ENCODE results near the gene GLB1L2. TPM values are rescaled to one million over a fixed set of nuclear protein-coding genes. Genes with fewer than 3 reads are reported as not detected.

GLB1L2 gene
- total RNA-seq, 1 experiment from 2014 or later, result 1.1 TPM

DNA sequence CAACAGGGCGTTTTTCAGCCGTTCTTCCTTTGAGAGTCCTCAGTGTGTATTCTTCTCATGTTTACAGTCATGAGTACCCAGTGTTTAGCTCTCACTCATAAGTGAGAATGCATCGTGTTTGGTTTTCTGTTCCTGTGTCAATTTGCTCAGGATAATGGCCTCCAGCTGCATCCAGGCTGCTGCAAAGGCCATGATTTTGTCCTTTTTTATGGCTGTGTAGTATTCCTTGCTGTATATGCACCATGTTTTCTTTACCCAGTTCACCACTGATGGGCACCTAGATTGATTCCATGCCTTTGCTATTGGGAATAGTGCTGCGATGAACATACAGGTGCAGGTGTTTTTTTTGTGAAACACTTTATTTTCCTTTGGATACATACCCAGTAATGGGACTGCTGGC lies 56.8 kb downstream of the GLB1L2 start:
- DNase-seq (ENCODE audit: low read depth, low spot score), result no peak
- in situ Hi-C loops (cut with HindIII; ENCODE audit: low pct_unique_long_range_greater_than_20kb, low sequenced_read_pairs), result no loop called here

DNA sequence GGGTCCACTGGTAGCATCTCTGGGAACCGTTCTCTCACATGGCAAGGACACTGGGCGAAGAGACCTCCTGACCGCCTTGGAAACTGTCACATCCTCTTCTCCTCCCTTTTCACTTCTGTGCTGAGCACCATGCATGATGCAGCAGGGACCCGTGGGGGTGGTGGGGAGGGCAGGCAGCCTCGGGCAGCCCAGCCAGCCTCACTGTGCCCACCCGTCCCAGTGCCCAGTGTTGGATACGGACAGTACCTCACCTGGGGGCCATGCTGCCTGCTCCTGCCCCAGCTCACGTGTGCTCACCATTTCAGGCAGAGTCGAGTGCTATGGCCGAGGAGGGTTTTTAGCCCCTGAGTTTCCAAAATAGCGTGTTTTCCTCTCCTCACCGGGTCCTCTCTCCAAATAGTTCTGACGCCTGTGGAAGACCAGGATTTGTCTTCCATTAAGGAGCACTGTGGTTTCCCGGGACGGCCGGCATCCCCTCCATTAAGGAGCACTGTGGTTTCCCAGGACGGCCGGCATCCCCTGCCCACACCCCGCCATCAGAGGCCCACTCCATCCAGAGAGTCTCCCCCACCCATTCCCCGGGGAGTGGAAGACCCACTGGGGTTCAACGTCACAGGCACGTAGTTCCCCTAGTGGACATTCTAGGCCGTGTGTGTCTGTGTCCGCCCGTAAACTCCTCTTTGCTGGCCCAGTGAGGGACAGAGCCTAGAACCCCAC lies 57.8 kb downstream of the GLB1L2 start:
- DNase-seq (ENCODE audit: low read depth, low spot score), result no peak
- in situ Hi-C loops (cut with HindIII; ENCODE audit: low pct_unique_long_range_greater_than_20kb, low sequenced_read_pairs), result no loop called here

DNA sequence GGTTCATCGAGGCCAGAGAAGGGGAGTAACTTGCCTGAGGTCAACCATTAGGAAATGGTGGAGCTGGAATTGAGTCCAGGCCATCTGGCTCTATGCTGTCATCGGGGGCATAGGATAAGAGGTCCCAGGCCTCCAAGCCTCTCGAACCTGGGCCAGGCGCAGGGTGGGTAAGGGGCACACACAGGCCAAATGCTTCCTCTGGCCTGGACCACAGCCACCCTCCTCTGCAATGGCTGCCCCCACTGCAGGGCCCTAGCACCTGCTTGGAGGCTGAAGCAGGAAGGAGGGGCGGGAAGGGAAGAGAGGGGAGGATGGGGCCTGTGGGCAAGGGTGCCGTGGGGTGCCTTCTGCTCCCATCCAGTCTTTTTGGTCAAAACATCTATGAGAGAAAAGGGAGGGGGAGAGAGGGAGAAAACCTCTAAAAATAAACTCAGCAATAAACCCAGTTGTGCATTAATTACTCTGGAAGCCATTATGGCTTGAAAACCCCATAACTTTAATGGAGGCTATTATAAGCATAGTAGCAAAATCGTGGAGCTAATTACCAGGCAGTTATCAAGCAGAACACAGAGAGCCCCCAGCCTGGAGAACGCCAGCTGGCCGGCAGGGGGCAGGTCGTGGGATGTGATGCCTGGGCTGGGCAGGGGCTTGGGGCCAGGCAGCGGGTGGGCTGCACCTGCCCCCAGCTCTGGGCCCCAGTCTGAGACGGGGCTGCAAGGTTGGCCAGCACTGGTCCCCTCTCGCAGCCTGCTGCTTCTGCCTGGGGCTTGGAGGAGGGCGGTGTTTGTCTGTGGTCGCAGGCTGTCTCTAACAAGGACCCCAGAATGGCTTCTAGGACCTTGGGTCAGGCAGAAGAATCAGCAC lies 59.1 kb downstream of the GLB1L2 start:
- DNase-seq (ENCODE audit: low read depth, low spot score), result no peak
- in situ Hi-C loops (cut with HindIII; ENCODE audit: low pct_unique_long_range_greater_than_20kb, low sequenced_read_pairs), result no loop called here

DNA sequence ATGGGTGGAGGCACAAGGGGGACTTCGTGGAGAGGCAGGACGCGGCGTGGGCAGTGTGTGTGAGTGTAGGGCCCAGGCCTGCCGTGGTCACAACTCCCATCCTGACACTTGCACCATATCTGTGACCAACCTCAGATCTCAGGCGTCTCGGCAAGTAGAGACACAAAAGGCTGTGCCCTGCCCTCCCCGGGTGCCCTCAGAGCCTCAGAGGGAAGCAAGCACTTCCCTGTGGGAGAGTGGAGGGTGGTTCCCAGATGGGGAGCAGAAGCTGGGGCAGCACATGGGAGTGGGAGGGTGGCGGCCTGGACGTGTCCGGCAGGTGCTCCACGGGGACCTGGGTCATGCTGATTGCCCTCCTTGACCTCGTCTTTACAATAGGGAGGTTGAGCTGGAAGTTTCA lies 59.9 kb downstream of the GLB1L2 start:
- no peak for DNase-seq (ENCODE audit: low read depth, low spot score)

DNA sequence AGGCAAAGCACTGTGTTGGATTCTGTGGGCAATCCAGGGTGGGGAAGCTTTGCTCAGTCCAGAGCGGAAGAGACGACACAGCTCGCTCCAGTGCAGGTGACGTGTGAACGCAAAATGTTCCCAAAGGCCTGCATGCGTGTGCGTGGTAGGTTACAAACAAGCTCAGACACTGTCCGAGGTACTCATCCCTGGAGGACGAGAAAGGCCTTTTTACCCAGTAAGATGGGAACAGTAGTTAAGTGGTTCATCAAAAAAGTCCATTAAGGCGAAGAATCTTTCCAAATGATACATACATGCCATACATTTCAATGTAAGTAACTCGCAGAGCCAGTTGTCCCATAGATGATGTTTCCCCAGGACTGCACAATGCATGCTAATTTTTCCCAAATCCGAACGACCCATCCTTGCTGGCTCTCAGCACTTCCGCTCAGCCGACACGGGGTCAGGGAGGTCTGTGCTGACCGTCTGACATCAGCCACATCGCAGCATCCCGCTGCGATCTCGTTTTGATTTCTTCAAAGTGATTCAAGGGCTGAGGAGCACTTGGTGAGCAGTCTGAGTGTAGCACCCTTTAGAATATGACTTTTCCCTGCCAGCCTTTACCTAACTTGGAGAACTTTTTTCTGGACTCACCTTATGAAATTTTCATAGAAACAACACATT lies 61.3 kb downstream of the GLB1L2 start:
- in situ Hi-C loops (cut with HindIII; ENCODE audit: low pct_unique_long_range_greater_than_20kb, low sequenced_read_pairs), result no loop called here
- DNase-seq (ENCODE audit: low read depth, low spot score), result no peak

More for the DNA sequence above, 59.9 kb downstream of the GLB1L2 start:
- in situ Hi-C loops (cut with HindIII; ENCODE audit: low pct_unique_long_range_greater_than_20kb, low sequenced_read_pairs), result no loop called here

DNA sequence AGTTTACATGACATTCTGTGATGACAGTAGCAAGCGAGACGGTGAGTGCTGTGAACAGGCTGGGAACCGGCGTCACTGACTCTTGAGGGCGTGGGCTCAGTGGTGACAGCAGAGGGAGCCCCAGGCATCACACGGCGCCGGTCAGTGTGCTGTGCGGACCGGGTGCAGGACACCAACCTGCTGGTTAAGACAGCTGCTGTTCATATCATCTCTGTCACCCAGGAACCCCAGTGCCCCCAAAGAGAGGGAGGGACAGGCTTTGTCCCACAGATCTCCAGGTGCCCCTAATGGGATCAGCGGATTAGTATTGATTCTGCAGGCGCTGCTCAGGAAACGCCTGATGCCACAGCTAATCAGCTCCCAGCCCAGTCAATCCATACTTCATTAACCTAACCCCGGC lies 61.9 kb downstream of the GLB1L2 start:
- in situ Hi-C loops (cut with HindIII; ENCODE audit: low pct_unique_long_range_greater_than_20kb, low sequenced_read_pairs), result no loop called here
- DNase-seq (ENCODE audit: low read depth, low spot score), result no peak

DNA sequence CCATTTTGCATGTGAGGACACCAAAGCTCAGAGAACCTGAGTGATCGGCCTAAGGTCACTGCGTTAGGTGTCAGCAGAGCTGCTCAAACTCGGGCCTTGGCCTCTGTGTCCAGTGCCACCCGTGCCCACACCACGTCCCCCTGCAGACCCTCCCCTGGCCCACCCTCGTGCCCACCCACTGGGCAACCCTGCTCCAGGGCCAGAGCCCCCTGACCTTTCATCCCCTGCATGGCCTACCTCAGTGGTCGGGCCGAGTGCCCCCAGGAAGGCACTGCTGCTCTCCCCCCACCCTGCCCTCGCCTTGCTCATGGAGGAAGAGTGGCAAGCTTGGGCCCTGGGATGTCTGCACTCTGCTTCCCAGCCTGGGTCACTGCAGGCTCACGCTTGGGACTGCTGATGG lies 62.5 kb downstream of the GLB1L2 start:
- DNase-seq (ENCODE audit: low read depth, low spot score), result no peak
- in situ Hi-C loops (cut with HindIII; ENCODE audit: low pct_unique_long_range_greater_than_20kb, low sequenced_read_pairs), result no loop called here

DNA sequence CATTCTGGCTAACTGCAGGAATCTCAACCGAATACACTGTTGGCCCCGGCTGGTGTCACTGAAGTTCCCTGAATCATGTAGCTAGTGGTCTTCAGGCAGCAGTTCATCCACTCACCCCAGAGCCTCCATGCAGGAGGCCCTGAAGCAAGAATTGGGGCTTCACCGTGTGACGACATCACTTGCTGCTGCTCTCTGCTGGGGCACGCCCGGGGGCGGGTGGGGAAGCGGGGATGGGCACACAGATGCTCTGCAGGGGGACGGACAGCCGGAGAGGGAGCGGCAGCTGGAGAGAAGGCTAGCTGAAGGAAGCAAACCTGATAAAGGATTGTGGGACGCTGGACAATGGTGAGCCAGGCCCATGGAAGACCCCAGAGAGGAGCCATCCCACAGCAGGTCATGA lies 63.2 kb downstream of the GLB1L2 start:
- no peak for DNase-seq (ENCODE audit: low read depth, low spot score)
- in situ Hi-C loops (cut with HindIII; ENCODE audit: low pct_unique_long_range_greater_than_20kb, low sequenced_read_pairs), result no loop called here

DNA sequence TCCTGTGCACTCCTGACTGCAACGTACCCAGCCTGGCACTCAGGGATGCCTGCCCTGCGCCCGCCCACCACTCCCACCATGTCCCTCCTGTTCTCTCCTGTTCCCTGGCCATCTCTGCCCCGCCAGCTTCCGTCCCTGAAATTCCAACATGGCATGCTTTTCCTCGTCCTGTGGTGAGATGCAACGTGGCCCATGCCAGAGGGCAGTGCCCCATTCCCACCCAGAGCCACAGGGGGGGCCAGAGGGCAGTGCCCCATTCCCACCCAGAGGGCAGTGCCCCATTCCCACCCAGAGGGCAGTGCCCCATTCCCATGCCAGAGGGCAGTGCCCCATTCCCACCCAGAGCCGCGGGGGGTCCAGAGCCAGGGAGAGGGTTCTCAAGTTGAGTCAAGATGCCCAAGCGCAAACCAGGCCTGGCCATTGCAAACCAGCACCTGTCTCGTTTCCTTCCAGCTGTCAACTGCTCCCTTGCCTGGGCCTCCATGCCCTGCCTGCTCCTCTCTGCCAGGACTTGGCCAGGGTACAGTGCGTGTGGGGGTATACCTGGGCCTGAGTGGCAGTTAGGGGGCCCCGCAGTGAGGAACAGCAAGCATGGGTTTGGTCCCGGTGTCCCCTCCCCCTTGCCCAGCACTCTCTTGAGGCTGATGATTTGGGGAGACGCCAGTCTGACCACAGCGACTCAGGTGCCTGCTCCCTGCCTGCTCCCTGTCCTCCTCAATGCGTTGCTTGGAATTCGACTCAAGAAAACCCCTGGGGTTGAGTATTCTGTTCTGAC lies 65.7 kb downstream of the GLB1L2 start:
- in situ Hi-C loops (cut with HindIII; ENCODE audit: low pct_unique_long_range_greater_than_20kb, low sequenced_read_pairs), result no loop called here
- DNase-seq (ENCODE audit: low read depth, low spot score), result no peak

DNA sequence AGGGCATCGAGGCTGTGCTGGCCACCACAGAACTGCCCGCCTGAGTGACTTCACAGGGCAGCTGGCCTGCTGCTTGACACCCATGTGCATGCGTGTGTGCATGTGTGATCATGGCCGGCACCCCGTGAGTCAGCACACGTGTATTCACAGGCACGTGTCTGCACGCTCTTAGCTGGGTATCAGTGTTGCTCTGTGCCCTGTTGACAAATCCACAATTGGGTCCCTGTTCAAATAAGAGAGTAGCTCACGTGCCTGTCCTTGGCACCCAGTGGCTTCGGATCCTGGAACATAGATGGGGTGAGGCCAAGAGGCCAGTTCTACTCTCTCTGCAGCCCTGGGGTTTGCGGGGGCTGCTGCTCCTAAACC lies 66.3 kb downstream of the GLB1L2 start:
- DNase-seq (ENCODE audit: low read depth, low spot score), result no peak
- in situ Hi-C loops (cut with HindIII; ENCODE audit: low pct_unique_long_range_greater_than_20kb, low sequenced_read_pairs), result no loop called here

DNA sequence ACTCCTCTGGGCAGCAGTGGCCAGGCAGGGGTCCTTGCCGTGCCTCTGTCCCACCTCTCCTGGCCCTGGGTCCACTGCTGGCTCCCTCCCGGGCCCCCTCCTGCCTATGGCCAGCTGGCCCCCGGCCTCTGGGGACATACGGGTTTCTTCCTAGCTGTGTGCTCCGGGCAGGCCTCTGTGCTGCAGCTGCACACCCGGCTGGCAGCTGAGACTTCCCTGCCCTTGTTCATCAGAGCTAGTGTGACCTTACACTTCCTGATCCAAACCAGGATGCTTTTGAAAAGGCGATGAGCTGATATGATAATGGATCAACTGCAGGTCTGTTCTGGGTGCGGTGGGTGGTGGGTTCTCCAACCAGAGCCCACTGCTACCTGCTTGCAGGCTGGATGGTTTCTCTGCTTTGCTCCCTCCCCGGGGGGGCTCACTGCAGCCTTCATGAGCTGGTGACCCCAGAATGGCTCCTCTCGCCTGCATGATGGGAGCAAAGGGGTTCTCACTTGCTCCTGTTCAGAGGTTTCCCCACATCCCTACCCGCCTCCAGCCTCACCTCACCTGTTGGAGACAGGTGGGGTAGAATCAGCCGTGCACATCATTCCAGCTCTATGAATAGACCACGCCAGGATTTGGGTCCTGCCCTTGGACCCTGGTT lies 67.0 kb downstream of the GLB1L2 start:
- DNase-seq (ENCODE audit: low read depth, low spot score), result no peak
- in situ Hi-C loops (cut with HindIII; ENCODE audit: low pct_unique_long_range_greater_than_20kb, low sequenced_read_pairs), result no loop called here

DNA sequence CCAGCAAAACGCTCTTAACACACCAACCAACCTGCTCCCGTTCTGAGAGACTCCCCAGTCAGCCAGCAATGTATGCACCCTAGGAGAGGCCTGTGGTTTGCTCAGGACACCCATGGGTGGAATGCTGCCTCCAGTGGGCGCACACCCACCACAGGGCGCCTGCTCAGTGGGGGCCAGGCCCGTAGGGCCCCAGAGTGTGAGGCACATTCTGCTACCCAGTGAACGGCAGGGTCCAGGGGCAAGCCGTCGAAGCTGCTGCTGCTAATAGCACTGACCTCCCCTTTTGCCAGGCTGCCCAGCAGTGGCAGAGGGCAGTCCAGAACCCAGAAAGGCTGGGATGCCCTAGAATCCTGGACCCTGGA lies 67.5 kb downstream of the GLB1L2 start:
- in situ Hi-C loops (cut with HindIII; ENCODE audit: low pct_unique_long_range_greater_than_20kb, low sequenced_read_pairs), result no loop called here
- DNase-seq (ENCODE audit: low read depth, low spot score), result no peak

DNA sequence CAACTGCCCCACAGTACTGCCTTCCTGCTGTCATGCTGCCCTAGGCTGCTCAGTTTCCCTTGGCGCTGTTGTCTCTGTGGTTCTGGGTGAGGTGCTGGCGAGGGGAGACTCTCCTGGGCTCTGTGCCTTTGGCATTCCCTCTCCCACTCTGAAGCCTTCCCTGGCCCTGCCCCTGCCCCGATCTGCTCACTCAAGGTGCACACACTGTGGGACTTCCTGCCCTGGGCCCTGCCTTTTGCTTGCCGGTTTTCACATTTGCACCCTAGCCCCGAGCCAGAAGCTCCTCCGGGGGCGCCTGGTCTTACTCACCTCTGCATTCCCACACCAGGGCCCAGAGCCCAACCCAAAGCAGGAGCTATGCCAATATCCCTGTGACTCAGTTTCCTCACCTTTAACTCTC lies 68.2 kb downstream of the GLB1L2 start:
- in situ Hi-C loops (cut with HindIII; ENCODE audit: low pct_unique_long_range_greater_than_20kb, low sequenced_read_pairs), result no loop called here
- no peak for DNase-seq (ENCODE audit: low read depth, low spot score)

DNA sequence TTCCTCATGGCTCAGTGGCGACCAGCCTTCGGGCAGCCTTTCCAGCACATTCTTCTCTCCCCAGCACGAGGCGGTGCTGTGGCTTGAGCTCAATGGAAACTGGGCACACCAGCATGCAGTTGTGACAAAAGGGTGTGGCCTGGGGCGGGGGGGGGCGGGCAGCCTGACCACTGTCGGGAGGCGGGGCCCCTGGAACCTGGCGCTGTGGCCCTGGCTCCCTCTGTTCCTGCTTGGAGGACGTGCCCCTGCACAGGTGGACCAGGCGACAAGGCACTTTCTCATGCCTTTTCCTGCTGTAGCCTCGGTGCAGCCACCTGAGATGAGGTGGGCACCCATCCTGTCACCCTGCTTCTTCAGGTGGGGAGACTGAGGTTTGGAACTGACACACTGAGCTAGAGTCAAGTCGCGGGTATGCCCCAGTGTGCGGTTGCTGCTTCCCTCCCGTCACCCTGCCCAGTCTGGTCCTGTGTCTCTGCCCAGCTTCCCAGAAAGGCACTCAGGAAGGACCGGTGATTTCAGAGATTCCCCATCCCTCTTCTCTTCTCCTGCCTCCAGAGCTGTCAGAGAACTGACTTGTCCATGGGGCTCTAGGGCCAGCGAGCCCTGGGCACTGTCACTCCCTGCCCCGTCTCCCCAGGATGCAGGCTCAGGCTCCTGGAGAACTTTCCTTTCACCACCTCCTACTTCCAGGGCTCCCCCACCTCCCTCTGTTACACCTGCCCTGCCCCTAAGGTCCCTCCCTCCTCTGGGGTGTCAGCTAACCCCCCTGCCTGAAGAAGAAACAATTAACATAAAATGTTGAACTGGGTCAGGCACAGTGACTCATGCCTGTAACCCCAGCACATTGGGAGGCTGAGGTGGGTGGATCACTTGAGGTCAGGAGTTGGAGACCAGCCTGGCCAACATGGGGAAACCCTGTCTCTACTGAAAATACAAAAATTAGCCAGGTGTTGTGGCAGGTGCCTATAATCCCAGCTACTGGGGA lies 70.3 kb downstream of the GLB1L2 start:
- in situ Hi-C loops (cut with HindIII; ENCODE audit: low pct_unique_long_range_greater_than_20kb, low sequenced_read_pairs), result no loop called here
- DNase-seq (ENCODE audit: low read depth, low spot score), result no peak

DNA sequence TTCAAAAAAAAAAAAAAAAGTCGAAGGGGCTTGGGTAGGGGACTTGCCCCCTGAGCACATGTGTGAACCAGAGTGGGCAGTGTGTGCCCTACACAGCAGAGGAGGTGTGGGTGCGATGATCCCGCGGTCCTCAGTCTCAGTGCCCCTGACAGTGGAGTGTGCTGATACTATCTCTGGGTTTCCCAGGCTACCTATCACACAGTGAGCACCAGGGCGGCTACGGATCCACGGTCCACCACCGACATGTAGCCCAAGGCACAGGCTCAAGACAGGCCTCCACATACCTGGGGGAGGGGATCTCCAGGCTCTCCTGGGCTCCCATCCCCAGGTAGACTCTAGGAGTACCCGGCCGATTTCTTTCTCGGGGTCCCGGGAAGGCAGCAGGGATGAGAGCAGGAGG lies 71.1 kb downstream of the GLB1L2 start:
- no peak for DNase-seq (ENCODE audit: low read depth, low spot score)
- in situ Hi-C loops (cut with HindIII; ENCODE audit: low pct_unique_long_range_greater_than_20kb, low sequenced_read_pairs), result no loop called here

DNA sequence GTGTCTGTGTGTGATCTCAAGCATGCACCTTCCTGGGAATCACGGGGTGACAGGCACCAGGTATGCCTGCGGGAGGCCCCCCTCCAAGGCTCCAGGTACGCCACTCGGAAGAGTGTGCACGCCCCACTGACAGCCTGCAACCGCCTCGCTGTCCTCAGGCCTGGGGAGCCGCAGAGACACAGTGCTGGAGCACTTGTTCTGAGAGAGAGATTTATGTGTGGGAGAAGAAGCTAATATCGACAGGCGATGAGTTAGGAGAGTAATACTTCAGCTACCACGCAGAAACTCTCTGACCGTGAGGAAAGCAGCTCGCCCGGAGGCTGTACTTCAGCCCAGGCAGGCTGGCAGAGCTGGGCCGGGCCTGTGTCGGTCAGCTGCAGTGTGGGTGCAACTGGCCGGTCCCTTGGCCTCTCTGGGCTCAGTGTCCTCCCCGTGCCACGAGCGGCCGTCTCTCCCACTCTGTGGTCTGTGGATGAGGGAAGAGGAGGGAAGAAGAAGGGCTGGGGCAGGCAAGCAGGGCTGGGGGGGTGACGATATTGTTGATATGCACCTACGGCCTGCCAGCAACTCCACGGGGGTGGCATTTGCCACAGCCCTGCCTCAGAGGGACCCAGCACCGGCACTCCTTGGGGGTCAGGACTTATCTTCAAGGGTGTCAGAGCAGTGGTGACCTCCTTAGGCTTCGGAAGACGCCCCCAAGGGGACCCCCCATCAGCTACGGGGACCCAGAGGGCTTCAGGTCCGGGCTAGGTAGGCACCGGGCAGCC lies 73.0 kb downstream of the GLB1L2 start:
- DNase-seq (ENCODE audit: low read depth, low spot score), result no peak
- in situ Hi-C loops (cut with HindIII; ENCODE audit: low pct_unique_long_range_greater_than_20kb, low sequenced_read_pairs), result no loop called here

Measured in SK-MEL-5 (cell line).